Heart left ventricle (tissue), 16 donors: ENCODE results near the gene TTLL9. TPM values are rescaled to one million over a fixed set of nuclear protein-coding genes. Genes with fewer than 3 reads are reported as not detected.
A peak's percentile ranks its signal among the peaks of the same experiment; 100 is the strongest.

ENCODE experiments used
- ATAC-seq, 4 donors: fragments of 200-7000 bp; cut with Tn5 transposase; one replicate each; pipeline ENCODE4 v1.9.1; 2020 to 2022; ENCODE audit warnings: moderate library complexity in 4 of 4, mild to moderate bottlenecking in 3 of 4, moderate number of reproducible peaks in 1 of 4
- DNase-seq, 5 donors: peaks; one replicate each; pipeline ENCODE4 v3.0.0-alpha.2; 2020
- H3K27ac ChIP-seq, 12 donors: fragments of 200-600 bp; sonication (generic) in 4 of 12; one replicate each; pipeline versions ENCODE4 v1.5.0 to v1.8.0; 2016 to 2022; ENCODE audit warnings: mild to moderate bottlenecking in 2 of 12
- H3K27me3 ChIP-seq, 9 donors: fragments of 200-600 bp; sonication (generic) in 2 of 9; one replicate each; pipeline versions ENCODE4 v1.5.1 to v1.8.0; 2016 to 2022; ENCODE audit warnings: mild to moderate bottlenecking in 3 of 9
- H3K36me3 ChIP-seq, 9 donors: fragments of 200-600 bp; sonication (generic) in 2 of 9; one replicate each; pipeline versions ENCODE4 v1.5.0 to v1.8.0; 2018 to 2022; ENCODE audit warnings: mild to moderate bottlenecking in 2 of 9
- H3K4me1 ChIP-seq, 12 donors: fragments of 200-600 bp; sonication (generic) in 4 of 12; one replicate each; pipeline versions ENCODE4 v1.5.0 to v1.8.0; 2016 to 2022; ENCODE audit warnings: mild to moderate bottlenecking in 3 of 12
- H3K4me3 ChIP-seq, 12 donors: fragments of 200-600 bp; sonication (generic) in 4 of 12; one replicate each; pipeline versions ENCODE4 v1.5.0 to v1.8.0; 2017 to 2022; ENCODE audit warnings: mild to moderate bottlenecking in 9 of 12, moderate library complexity in 4 of 12
- H3K9me3 ChIP-seq, 12 donors: fragments of 200-600 bp; sonication (generic) in 4 of 12; one replicate each; pipeline versions ENCODE4 v1.5.0 to v1.8.0; 2016 to 2022; ENCODE audit warnings: mild to moderate bottlenecking in 1 of 12
- CTCF ChIP-seq, 12 donors: fragments of 200-600 bp; sonication (generic) in 4 of 12; IDR thresholded peaks; one replicate each; pipeline versions ENCODE4 v1.5.0 to v1.8.0; 2018 to 2022; ENCODE audit warnings: antibody characterized with exemption in 12 of 12, mild to moderate bottlenecking in 5 of 12
- POLR2A ChIP-seq, 2 donors: fragments of 450-650 bp; IDR thresholded peaks; one replicate each; pipeline ENCODE4 v1.6.1; 2017; ENCODE audit warnings: antibody characterized with exemption in 2 of 2, mild to moderate bottlenecking in 2 of 2, moderate library complexity in 2 of 2
- WGBS, 4 donors: extraction: QIAGEN DNeasy Blood & Tissue Kit in 2 of 4; methylation state at CpG; one replicate each; pipeline versions ENCODE4 v1.1.5 to v1.1.7; 2013 to 2018; 5-methylcytosine and 5-hydroxymethylcytosine counted together
- intact Hi-C, 10 donors: fragments of 100-400 bp; cut with DNase I; formaldehyde crosslinking; loops; one replicate each; pipeline versions ENCODE4 v1.11.1 to v1.14.2; 2022
- polyA plus RNA-seq, 2 donors: library from polyadenylated mRNA; stranded (reverse); fragments of 200-250 nt; gene quantifications; one replicate each; pipeline ENCODE4 v1.2.3, GENCODE V29; 2013
- total RNA-seq, 9 donors: library from RNA; depleted of rRNA in 2 of 9; stranded (reverse); fragments of >200 nt in 2 of 9; fragmentation: NEBNext Ultra II Directional in 3 of 9; extraction: Animal tissue kit (Norgen Biotek cat#: 25700) in 3 of 9; gene quantifications; one replicate each; pipeline versions ENCODE4 v1.1.0 to v1.2.4, GENCODE V29; 2016 to 2023
- donor health status: ischemic (EF 13 %, LVEDD 7.1; RV severe dilation, severe dysfunction).
- donor health status: healthy with polysubstance abuse.
- donor health status: DM: no; HTN: yes; CAD: no.
- donor health status: DM: no; HTN: no; CAD: no.
- donor health status: ischemic (EF 25% LVEDD 6.9; RV normal size, moderate dysfunction).
- donor health status: ischemic (EF 25% LVEDD 5.7; RV mildly dilated, moderate dysfunction).
- donor health status: healthy.
- donor health status: DM: yes; HTN: yes; CAD: no.
- donor health status: ischemic (EF 35%, LVEDD 5.7; RV mildly dilated, moderate dysfunction).
- donor health status: nonischemic (EF 11% LVEDD 7.7; RV severe dilation, severe dysfunction).
- donor health status: DM: yes; HTN: yes; CAD: no.
- donor health status: PGD.
- donor health status: ischemic (EF 29% LVEDD 5.4; RV normal size, mild dysfunction).
- donor health status: nonischemic (EF 23%, LVEDD 6.1; RV moderate dilation, normal function).

TTLL9 gene
- total and polyA plus RNA-seq, 11 donors: not detected

- intact Hi-C loops: no loop called here
- ATAC-seq (no peak), DNase-seq (no peak)
- Histone ChIP-seq H3K36me3 (no peaks in the 10 kb centered on the region), H3K9me3 (no peaks in the 10 kb centered on the region), H3K27ac (no peak overlapping the region), H3K4me1 (peaks cover 0 to 26% (median 3%) of the 10 kb centered on the region in 12 donors), H3K4me3 (no peak overlapping the region), H3K27me3 (peaks cover 0 to 43% (median 19%) of the 10 kb centered on the region in 9 donors)
- TF ChIP-seq POLR2A (IDR thresholded peaks at IDR 0.05): no peak
- TF ChIP-seq CTCF (IDR thresholded peaks at IDR 0.05): no peak
- 86 to 90% (median 89%) methylated on average over 24 to 32 of the region's 32 CpGs for WGBS, 4 donors
These were observed 22.1 kb upstream of the TTLL9 start for GRCh38 chr20:31848088-31848999.

GRCh38 chr20:31849306-31849930, 21.0 kb upstream of the TTLL9 start:
- intact Hi-C loops: no loop called here
- 24 to 33% (median 30%) methylated on average over 35 to 45 of the region's 45 CpGs for WGBS, 4 donors
- no peak for DNase-seq

GRCh38 chr20:31851240-31851955, 19.0 kb upstream of the TTLL9 start:
- intact Hi-C loops: loop anchor here in 9 of 10 donors (2.0 to 10.0 kb wide), 8 partner anchors 99 to 243 kb away; partner anchors contain the start of gene PDRG1 (in 1 of the 9)
- Histone ChIP-seq H3K4me3 (no peak overlapping the region), H3K4me1 (peaks cover 0 to 9% (median under 1%) of the 10 kb centered on the region in 12 donors), H3K27ac (no peak overlapping the region), H3K27me3 (peaks cover 0 to 59% (median 19%) of the 10 kb centered on the region in 9 donors), H3K9me3 (no peaks in the 10 kb centered on the region), H3K36me3 (no peaks in the 10 kb centered on the region)
- WGBS, 4 donors: 60 to 66% (median 62%) methylated on average over 11 of the region's 11 CpGs
- DNase-seq (no peak), ATAC-seq (no peak)
- TF ChIP-seq POLR2A (IDR thresholded peaks at IDR 0.05): no peak
- TF ChIP-seq CTCF (IDR thresholded peaks at IDR 0.05): no peak

More at GRCh38 chr20:31849306-31849930, 21.0 kb upstream of the TTLL9 start:
- TF ChIP-seq POLR2A (IDR thresholded peaks at IDR 0.05) (no peak), CTCF (IDR thresholded peaks at IDR 0.05) (no peak)
- H3K4me3 ChIP-seq: no peak overlapping the region
- H3K9me3 ChIP-seq: no peaks in the 10 kb centered on the region
- peaks cover 0 to 20% (median 2%) of the 10 kb centered on the region in 12 donors for H3K4me1 ChIP-seq
- no peaks in the 10 kb centered on the region for H3K36me3 ChIP-seq
- peak in 1 of 4 donors; percentile 19 for ATAC-seq
- no peak overlapping the region for H3K27ac ChIP-seq
- peaks cover 0 to 53% (median 19%) of the 10 kb centered on the region in 9 donors for H3K27me3 ChIP-seq
